IMR-90 (cell line): ENCODE data around the gene ERC2.

Source experiments
- BHLHE40 ChIP-seq: fragments of 150-350 bp; IDR thresholded peaks from 2 replicates; pipeline ENCODE4 v1.6.1; 2016; ENCODE audit warnings: mild to moderate bottlenecking, low read depth, low read length
- CHD1 ChIP-seq: IDR thresholded peaks from 2 replicates; pipeline ENCODE4 v1.6.1; 2012; ENCODE audit warnings: low read depth, low read length, improper control_type of control experiment
- CTCF ChIP-seq: conservative IDR thresholded peaks from 2 replicates; pipeline ENCODE4 v1.5.1; 2012; ENCODE audit warnings: mild to moderate bottlenecking, low read depth, low read length, improper control_type of control experiment
- ELK1 ChIP-seq: fragments of 150-350 bp; IDR thresholded peaks from 2 replicates; pipeline ENCODE4 v1.6.1; 2016; ENCODE audit warnings: low read depth, mild to moderate bottlenecking, low read length, moderate library complexity, borderline replicate concordance
- MAFK ChIP-seq: IDR thresholded peaks from 2 replicates; pipeline ENCODE4 v1.6.1; 2012; ENCODE audit warnings: low read depth, low read length, improper control_type of control experiment
- RAD21 ChIP-seq: IDR thresholded peaks from 2 replicates; pipeline ENCODE4 v1.6.1; 2012; ENCODE audit warnings: low read length, improper control_type of control experiment
- RFX5 ChIP-seq: IDR thresholded peaks from 2 replicates; pipeline ENCODE4 v1.8.0; 2012; ENCODE audit warnings: low read depth, mild to moderate bottlenecking, low read length, moderate library complexity

- no peak for TF ChIP-seq CTCF
- TF ChIP-seq RAD21 = no peak
- TF ChIP-seq RFX5 = no peak
- TF ChIP-seq ELK1 = no peak
- TF ChIP-seq CHD1 = no peak
- no peak for TF ChIP-seq MAFK
- no peak for TF ChIP-seq BHLHE40
Observed at GRCh38 chr3:55611121-55611520, 857.1 kb downstream of the ERC2 start.
